Neural progenitor cell (in vitro differentiated cells): ENCODE measurements around the gene ZNF488. TPM values are rescaled to one million over a fixed set of nuclear protein-coding genes. Genes with fewer than 3 reads are reported as not detected.

Source experiments
- DNase-seq: peaks from one replicate; pipeline ENCODE4 v3.0.0-alpha.2; 2016; ENCODE audit warnings: low spot score
- H2AFZ ChIP-seq: fragments of 200-600 bp; sonication (generic); replicated peaks from 2 replicates; pipeline ENCODE4 v1.6.1; 2016; ENCODE audit warnings: antibody characterized with exemption
- H3F3A ChIP-seq: fragments of 200-600 bp; sonication (generic); 2 replicates; pipeline ENCODE4 v1.6.1; 2016; ENCODE audit warnings: antibody characterized with exemption, low read depth
- H3K27ac ChIP-seq: fragments of 200-600 bp; sonication (generic); 2 replicates; pipeline ENCODE4 v1.5.1; 2016; ENCODE audit warnings: mild to moderate bottlenecking
- H3K27me3 ChIP-seq: fragments of 200-600 bp; sonication (generic); 2 replicates; pipeline ENCODE4 v1.6.1; 2016; ENCODE audit warnings: mild to moderate bottlenecking, moderate library complexity
- H3K36me3 ChIP-seq: fragments of 200-600 bp; sonication (generic); 2 replicates; pipeline ENCODE4 v1.5.1; 2016
- H3K4me1 ChIP-seq: fragments of 200-600 bp; sonication (generic); 2 replicates; pipeline ENCODE4 v1.6.1; 2016; ENCODE audit warnings: mixed run types
- H3K4me2 ChIP-seq: fragments of 200-600 bp; sonication (generic); 2 replicates; pipeline ENCODE4 v1.6.1; 2016
- H3K4me3 ChIP-seq: fragments of 200-600 bp; sonication (generic); 2 replicates; pipeline ENCODE4 v1.5.1; 2016
- H3K79me2 ChIP-seq: fragments of 200-600 bp; sonication (generic); 2 replicates; pipeline ENCODE4 v1.6.1; 2016; ENCODE audit warnings: low read depth
- H3K9ac ChIP-seq: fragments of 200-600 bp; sonication (generic); 2 replicates; pipeline ENCODE4 v1.6.1; 2016
- H3K9me3 ChIP-seq: fragments of 200-600 bp; sonication (generic); 2 replicates; pipeline ENCODE4 v1.5.1; 2016; ENCODE audit warnings: low read depth
- H4K20me1 ChIP-seq: fragments of 200-600 bp; sonication (generic); 2 replicates; pipeline ENCODE4 v1.6.1; 2016; ENCODE audit warnings: low read depth
- H3K27ac Mint-ChIP-seq: 3 replicates; pipeline ENCODE4 v1.8.0; 2021; ENCODE audit warnings: mixed read lengths
- H3K27me3 Mint-ChIP-seq: 2 replicates; pipeline ENCODE4 v1.8.0; 2022; ENCODE audit warnings: low read depth, mild to moderate bottlenecking, inconsistent platforms, moderate library complexity, mixed read lengths; ENCODE audit not compliant: insufficient read depth
- H3K36me3 Mint-ChIP-seq: 3 replicates; pipeline ENCODE4 v1.8.0; 2021; ENCODE audit warnings: mixed read lengths
- H3K4me1 Mint-ChIP-seq: 3 replicates; pipeline ENCODE4 v1.8.0; 2021; ENCODE audit warnings: mixed read lengths
- H3K4me3 Mint-ChIP-seq: 3 replicates; pipeline ENCODE4 v1.8.0; 2021; ENCODE audit warnings: mild to moderate bottlenecking, moderate library complexity, mixed read lengths
- H3K9me3 Mint-ChIP-seq: 3 replicates; pipeline ENCODE4 v1.8.0; 2020; ENCODE audit warnings: mixed read lengths
- EZH2 ChIP-seq: fragments of 200-600 bp; sonication (generic); IDR thresholded peaks from 2 replicates; pipeline ENCODE4 v1.6.1; 2017; ENCODE audit warnings: antibody characterized with exemption, mild to moderate bottlenecking, moderate library complexity
- EZH2phosphoT487 ChIP-seq: fragments of 200-600 bp; sonication (generic); IDR thresholded peaks from 2 replicates; pipeline ENCODE4 v1.6.1; 2017; ENCODE audit warnings: antibody characterized with exemption
- total RNA-seq: library from RNA; depleted of rRNA; stranded (reverse); fragments of >200 nt; gene quantifications from 2 replicates; pipeline ENCODE4 v1.2.3, GENCODE V29; 2015; ENCODE audit warnings: low replicate concordance
- TF ChIP-seq, protein P1 (sequence below): fragments of 200-600 bp; sonication (generic); IDR thresholded peaks from 2 replicates; pipeline ENCODE4 v1.5.1; 2017; ENCODE audit warnings: antibody characterized with exemption, mild to moderate bottlenecking

The ZNF488 gene
- total RNA-seq, 1 donor from 2014 or later, result not detected

DNA sequence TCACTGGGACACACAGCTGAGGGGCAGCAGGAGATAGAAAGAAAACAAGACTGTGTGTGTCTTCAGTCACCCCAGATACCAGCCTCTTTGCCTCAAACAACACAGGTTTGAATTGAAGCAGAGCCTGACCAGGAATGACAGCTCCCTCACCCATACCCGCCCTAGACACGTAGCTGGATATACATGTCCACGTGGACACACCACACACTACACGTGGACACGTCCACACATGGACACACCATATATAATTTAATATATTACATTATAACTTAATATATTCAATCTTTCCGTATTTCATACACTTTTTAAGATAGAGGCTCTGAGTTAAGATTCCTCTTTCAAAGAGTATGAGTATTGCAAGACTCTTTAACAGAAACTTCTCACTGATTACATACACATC is 50.6 kb downstream of the ZNF488 start:
- no peak overlapping the region for H2AFZ ChIP-seq
- H3K9me3 Mint-ChIP-seq, result peaks cover under 1% of the 10 kb centered on the region
- H3K79me2 ChIP-seq, result no peaks in the 10 kb centered on the region
- H3K27ac ChIP-seq, result no peak overlapping the region
- H4K20me1 ChIP-seq, result no peaks in the 10 kb centered on the region
- H3K4me1 Mint-ChIP-seq, result peaks cover 11% of the 10 kb centered on the region
- no peak overlapping the region for H3K9ac ChIP-seq
- H3K36me3 Mint-ChIP-seq, result no peaks in the 10 kb centered on the region
- no peak overlapping the region for H3K4me3 ChIP-seq
- H3K27me3 ChIP-seq, result no peaks in the 10 kb centered on the region
- no peaks in the 10 kb centered on the region for H3K4me1 ChIP-seq
- no peak for TF ChIP-seq EZH2phosphoT487
- TF ChIP-seq EZH2, result no peak
- TF ChIP-seq, protein P1, sequence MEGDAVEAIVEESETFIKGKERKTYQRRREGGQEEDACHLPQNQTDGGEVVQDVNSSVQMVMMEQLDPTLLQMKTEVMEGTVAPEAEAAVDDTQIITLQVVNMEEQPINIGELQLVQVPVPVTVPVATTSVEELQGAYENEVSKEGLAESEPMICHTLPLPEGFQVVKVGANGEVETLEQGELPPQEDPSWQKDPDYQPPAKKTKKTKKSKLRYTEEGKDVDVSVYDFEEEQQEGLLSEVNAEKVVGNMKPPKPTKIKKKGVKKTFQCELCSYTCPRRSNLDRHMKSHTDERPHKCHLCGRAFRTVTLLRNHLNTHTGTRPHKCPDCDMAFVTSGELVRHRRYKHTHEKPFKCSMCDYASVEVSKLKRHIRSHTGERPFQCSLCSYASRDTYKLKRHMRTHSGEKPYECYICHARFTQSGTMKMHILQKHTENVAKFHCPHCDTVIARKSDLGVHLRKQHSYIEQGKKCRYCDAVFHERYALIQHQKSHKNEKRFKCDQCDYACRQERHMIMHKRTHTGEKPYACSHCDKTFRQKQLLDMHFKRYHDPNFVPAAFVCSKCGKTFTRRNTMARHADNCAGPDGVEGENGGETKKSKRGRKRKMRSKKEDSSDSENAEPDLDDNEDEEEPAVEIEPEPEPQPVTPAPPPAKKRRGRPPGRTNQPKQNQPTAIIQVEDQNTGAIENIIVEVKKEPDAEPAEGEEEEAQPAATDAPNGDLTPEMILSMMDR, result no peak
- H3K4me2 ChIP-seq, result no peak overlapping the region
- H3K27ac Mint-ChIP-seq, result no peak overlapping the region
- DNase-seq, result no peak
- H3K27me3 Mint-ChIP-seq, result peaks cover 10% of the 10 kb centered on the region
- no peaks in the 10 kb centered on the region for H3F3A ChIP-seq
- H3K4me3 Mint-ChIP-seq, result no peak overlapping the region
- no peaks in the 10 kb centered on the region for H3K9me3 ChIP-seq
- no peaks in the 10 kb centered on the region for H3K36me3 ChIP-seq

- H3K79me2 ChIP-seq, result no peaks in the 10 kb centered on the region
- H3K4me3 Mint-ChIP-seq, result no peak overlapping the region
- H3K9me3 ChIP-seq, result no peaks in the 10 kb centered on the region
- H3K4me3 ChIP-seq, result no peak overlapping the region
- no peak overlapping the region for H3K4me2 ChIP-seq
- no peaks in the 10 kb centered on the region for H3K36me3 ChIP-seq
- H3K4me1 ChIP-seq, result no peaks in the 10 kb centered on the region
- no peak overlapping the region for H3K9ac ChIP-seq
- peaks cover 11% of the 10 kb centered on the region for H3K27me3 Mint-ChIP-seq
- H3K27ac Mint-ChIP-seq, result no peak overlapping the region
- H3K27me3 ChIP-seq, result no peaks in the 10 kb centered on the region
- H3K27ac ChIP-seq, result no peak overlapping the region
- DNase-seq, result no peak
- no peak overlapping the region for H2AFZ ChIP-seq
- H4K20me1 ChIP-seq, result no peaks in the 10 kb centered on the region
- no peaks in the 10 kb centered on the region for H3K36me3 Mint-ChIP-seq
- H3F3A ChIP-seq, result no peaks in the 10 kb centered on the region
- peaks cover 11% of the 10 kb centered on the region for H3K4me1 Mint-ChIP-seq
- H3K9me3 Mint-ChIP-seq, result peaks cover 3% of the 10 kb centered on the region
- TF ChIP-seq EZH2, result no peak
- TF ChIP-seq, protein P1, result no peak
- no peak for TF ChIP-seq EZH2phosphoT487
Observed at GRCh38 chr10:47332946-47333345, 51.1 kb downstream of the ZNF488 start.

- peaks cover 11% of the 10 kb centered on the region for H3K4me1 Mint-ChIP-seq
- DNase-seq, result no peak
- H3K4me3 ChIP-seq, result no peak overlapping the region
- no peaks in the 10 kb centered on the region for H3K79me2 ChIP-seq
- H4K20me1 ChIP-seq, result no peaks in the 10 kb centered on the region
- no peak overlapping the region for H3K4me2 ChIP-seq
- H3K27me3 ChIP-seq, result no peaks in the 10 kb centered on the region
- no peak overlapping the region for H3K27ac ChIP-seq
- no peaks in the 10 kb centered on the region for H3K9me3 ChIP-seq
- H3F3A ChIP-seq, result no peaks in the 10 kb centered on the region
- H3K4me3 Mint-ChIP-seq, result no peak overlapping the region
- no peaks in the 10 kb centered on the region for H3K4me1 ChIP-seq
- no peak overlapping the region for H3K27ac Mint-ChIP-seq
- H2AFZ ChIP-seq, result no peak overlapping the region
- TF ChIP-seq, protein P1, result no peak
- TF ChIP-seq EZH2 (no peak), EZH2phosphoT487 (no peak)
- peaks cover 3% of the 10 kb centered on the region for H3K9me3 Mint-ChIP-seq
- no peak overlapping the region for H3K9ac ChIP-seq
- no peaks in the 10 kb centered on the region for H3K36me3 Mint-ChIP-seq
- H3K36me3 ChIP-seq, result no peaks in the 10 kb centered on the region
- H3K27me3 Mint-ChIP-seq, result peaks cover 14% of the 10 kb centered on the region
Observed at GRCh38 chr10:47332371-47332770, 51.7 kb downstream of the ZNF488 start.
